ENCODE results near the gene PREX1. TPM values are rescaled to one million over a fixed set of nuclear protein-coding genes. Genes with fewer than 3 reads are reported as not detected.

The PREX1 gene
- total RNA-seq, 1 experiment from 2014 or later, result 20.0 TPM

DNA sequence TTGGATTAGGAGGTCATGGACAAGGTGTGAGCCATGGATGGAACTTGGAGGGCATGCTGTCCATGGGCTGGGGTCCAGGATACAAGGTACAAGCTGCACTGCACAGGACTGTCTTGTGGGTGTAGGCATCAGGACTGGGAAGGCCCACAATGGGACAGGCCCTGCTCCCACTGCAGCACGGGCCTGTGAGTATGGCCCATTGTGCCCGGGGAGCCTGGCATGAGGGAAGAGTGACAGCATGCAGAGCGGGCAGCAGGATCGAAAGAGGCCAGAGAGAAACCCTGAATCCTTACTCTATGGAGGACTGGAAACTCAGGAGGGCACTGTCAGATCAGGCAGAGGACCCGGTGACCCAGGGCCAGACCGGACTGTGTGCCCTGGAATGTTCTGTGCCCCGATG, 211.3 kb downstream of the PREX1 start:
- Histone ChIP-seq H3K27ac (ENCODE audit: low read length) (no peak overlapping the region), H3K36me3 (ENCODE audit: control insufficient read depth, insufficient read depth, low read length) (no peaks in the 10 kb centered on the region), H3K27me3 (ENCODE audit: control insufficient read depth, insufficient read depth, low read length) (no peaks in the 10 kb centered on the region; the same call in 1 of the 2 replicates), H3K4me1 (ENCODE audit: control insufficient read depth, insufficient read depth, low read length) (peaks cover 10% of the 10 kb centered on the region; the same call in 1 of the 2 replicates), H3K4me3 (ENCODE audit: low read depth in 2 of 2, low read length in 2 of 2) (no peak overlapping the region), H3K9me3 (ENCODE audit: control insufficient read depth, insufficient read depth, low read depth, low read length) (no peaks in the 10 kb centered on the region)
- ATAC-seq, result no peak
- BruUV-seq (replicated peaks), result no TSS peak
- DNase-seq (ENCODE audit: low read depth, low spot score), result no peak
- ChIA-PET POLR2A (no interaction called here), CTCF (no interaction called here)
- no peak for TF ChIP-seq TCF7L2 (IDR thresholded peaks at IDR 0.05; ENCODE audit: low read depth, low read length)
- TF ChIP-seq, protein P1, sequence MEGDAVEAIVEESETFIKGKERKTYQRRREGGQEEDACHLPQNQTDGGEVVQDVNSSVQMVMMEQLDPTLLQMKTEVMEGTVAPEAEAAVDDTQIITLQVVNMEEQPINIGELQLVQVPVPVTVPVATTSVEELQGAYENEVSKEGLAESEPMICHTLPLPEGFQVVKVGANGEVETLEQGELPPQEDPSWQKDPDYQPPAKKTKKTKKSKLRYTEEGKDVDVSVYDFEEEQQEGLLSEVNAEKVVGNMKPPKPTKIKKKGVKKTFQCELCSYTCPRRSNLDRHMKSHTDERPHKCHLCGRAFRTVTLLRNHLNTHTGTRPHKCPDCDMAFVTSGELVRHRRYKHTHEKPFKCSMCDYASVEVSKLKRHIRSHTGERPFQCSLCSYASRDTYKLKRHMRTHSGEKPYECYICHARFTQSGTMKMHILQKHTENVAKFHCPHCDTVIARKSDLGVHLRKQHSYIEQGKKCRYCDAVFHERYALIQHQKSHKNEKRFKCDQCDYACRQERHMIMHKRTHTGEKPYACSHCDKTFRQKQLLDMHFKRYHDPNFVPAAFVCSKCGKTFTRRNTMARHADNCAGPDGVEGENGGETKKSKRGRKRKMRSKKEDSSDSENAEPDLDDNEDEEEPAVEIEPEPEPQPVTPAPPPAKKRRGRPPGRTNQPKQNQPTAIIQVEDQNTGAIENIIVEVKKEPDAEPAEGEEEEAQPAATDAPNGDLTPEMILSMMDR (IDR thresholded peaks at IDR 0.05), result no peak
- TF ChIP-seq, protein P2, sequence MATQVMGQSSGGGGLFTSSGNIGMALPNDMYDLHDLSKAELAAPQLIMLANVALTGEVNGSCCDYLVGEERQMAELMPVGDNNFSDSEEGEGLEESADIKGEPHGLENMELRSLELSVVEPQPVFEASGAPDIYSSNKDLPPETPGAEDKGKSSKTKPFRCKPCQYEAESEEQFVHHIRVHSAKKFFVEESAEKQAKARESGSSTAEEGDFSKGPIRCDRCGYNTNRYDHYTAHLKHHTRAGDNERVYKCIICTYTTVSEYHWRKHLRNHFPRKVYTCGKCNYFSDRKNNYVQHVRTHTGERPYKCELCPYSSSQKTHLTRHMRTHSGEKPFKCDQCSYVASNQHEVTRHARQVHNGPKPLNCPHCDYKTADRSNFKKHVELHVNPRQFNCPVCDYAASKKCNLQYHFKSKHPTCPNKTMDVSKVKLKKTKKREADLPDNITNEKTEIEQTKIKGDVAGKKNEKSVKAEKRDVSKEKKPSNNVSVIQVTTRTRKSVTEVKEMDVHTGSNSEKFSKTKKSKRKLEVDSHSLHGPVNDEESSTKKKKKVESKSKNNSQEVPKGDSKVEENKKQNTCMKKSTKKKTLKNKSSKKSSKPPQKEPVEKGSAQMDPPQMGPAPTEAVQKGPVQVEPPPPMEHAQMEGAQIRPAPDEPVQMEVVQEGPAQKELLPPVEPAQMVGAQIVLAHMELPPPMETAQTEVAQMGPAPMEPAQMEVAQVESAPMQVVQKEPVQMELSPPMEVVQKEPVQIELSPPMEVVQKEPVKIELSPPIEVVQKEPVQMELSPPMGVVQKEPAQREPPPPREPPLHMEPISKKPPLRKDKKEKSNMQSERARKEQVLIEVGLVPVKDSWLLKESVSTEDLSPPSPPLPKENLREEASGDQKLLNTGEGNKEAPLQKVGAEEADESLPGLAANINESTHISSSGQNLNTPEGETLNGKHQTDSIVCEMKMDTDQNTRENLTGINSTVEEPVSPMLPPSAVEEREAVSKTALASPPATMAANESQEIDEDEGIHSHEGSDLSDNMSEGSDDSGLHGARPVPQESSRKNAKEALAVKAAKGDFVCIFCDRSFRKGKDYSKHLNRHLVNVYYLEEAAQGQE (IDR thresholded peaks at IDR 0.05; ENCODE audit: insufficient read depth in 1 of 2, low read depth in 2 of 2, low read length in 1 of 2), result no peak
- no peak for TF ChIP-seq SIN3A (IDR thresholded peaks at IDR 0.05; ENCODE audit: borderline replicate concordance, insufficient read depth, low read depth, low read length)
- TF ChIP-seq POLR2AphosphoS5 (IDR thresholded peaks at IDR 0.05; ENCODE audit: low read depth, low read length), result no peak
- intact Hi-C loops (cut with micrococcal nuclease; ENCODE audit: unreplicated experiment) (loop anchor here (10.0 kb wide), 1 partner anchor 202 kb away; no protein-coding TSS in a partner anchor), in situ Hi-C loops (cut with HindIII; ENCODE audit: low pct_unique_long_range_greater_than_20kb, low sequenced_read_pairs) (no loop called here)

DNA sequence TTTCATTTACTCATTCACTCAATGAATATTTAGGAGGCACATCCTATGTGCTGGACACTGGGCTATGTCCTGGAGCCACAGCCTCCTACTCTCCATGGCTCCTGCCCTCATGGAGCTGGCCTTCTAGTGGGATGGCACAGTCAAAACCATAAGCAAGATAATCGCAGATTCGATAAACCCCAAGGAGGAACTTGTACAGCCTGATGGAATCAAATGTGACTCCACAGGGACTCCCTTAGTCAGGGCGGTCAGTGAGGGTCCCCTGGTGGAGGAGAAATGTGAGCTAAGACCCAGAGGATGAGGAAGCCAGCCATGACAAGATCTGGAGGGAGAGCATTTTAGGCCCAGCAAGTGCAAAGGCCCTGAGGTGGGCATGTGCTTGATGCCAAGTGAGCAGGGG, 211.9 kb downstream of the PREX1 start:
- Histone ChIP-seq H3K27ac (ENCODE audit: low read length) (no peak overlapping the region), H3K4me1 (ENCODE audit: control insufficient read depth, insufficient read depth, low read length) (peaks cover 4% of the 10 kb centered on the region; the same call in 1 of the 2 replicates), H3K4me3 (ENCODE audit: low read depth in 2 of 2, low read length in 2 of 2) (no peak overlapping the region), H3K27me3 (ENCODE audit: control insufficient read depth, insufficient read depth, low read length) (no peaks in the 10 kb centered on the region; the same call in 1 of the 2 replicates), H3K9me3 (ENCODE audit: control insufficient read depth, insufficient read depth, low read depth, low read length) (no peaks in the 10 kb centered on the region), H3K36me3 (ENCODE audit: control insufficient read depth, insufficient read depth, low read length) (no peaks in the 10 kb centered on the region)
- CTCF ChIA-PET, result no interaction called here
- TF ChIP-seq, protein P1 (IDR thresholded peaks at IDR 0.05), result no peak
- TF ChIP-seq POLR2AphosphoS5 (IDR thresholded peaks at IDR 0.05; ENCODE audit: low read depth, low read length) (no peak), TCF7L2 (IDR thresholded peaks at IDR 0.05; ENCODE audit: low read depth, low read length) (no peak), SIN3A (IDR thresholded peaks at IDR 0.05; ENCODE audit: borderline replicate concordance, insufficient read depth, low read depth, low read length) (no peak)
- TF ChIP-seq, protein P2 (IDR thresholded peaks at IDR 0.05; ENCODE audit: insufficient read depth in 1 of 2, low read depth in 2 of 2, low read length in 1 of 2), result no peak
- DNase-seq (ENCODE audit: low read depth, low spot score) (no peak), ATAC-seq (no peak)
- BruUV-seq (replicated peaks), result no TSS peak
- intact Hi-C loops (cut with micrococcal nuclease; ENCODE audit: unreplicated experiment), result loop anchor here (10.0 kb wide), 1 partner anchor 201 kb away; no protein-coding TSS in a partner anchor
- in situ Hi-C loops (cut with HindIII; ENCODE audit: low pct_unique_long_range_greater_than_20kb, low sequenced_read_pairs), result no loop called here
- POLR2A ChIA-PET, result no interaction called here

All from Panc1 (cell line).